Astrocyte of the spinal cord (primary cell): ENCODE data around the gene UBD.

ENCODE experiments used
- DNase-seq: peaks from one replicate; pipeline ENCODE4 v3.0.0; 2011; ENCODE audit warnings: low read depth, low spot score
- H3K4me3 ChIP-seq: 2 replicates; pipeline ENCODE4 v1.5.1; 2011; ENCODE audit warnings: low read depth, mild to moderate bottlenecking, low read length, moderate library complexity
- in situ Hi-C: cut with HindIII; loops from 2 replicates; pipeline ENCODE4 v1.10.0; 2017; ENCODE audit warnings: low sequenced_read_pairs
- TF ChIP-seq, protein P1 (sequence below): IDR thresholded peaks from 2 replicates; pipeline ENCODE4 v1.5.1; 2012; ENCODE audit warnings: low read depth, mild to moderate bottlenecking, low read length, inconsistent platforms

UBD gene

DNA sequence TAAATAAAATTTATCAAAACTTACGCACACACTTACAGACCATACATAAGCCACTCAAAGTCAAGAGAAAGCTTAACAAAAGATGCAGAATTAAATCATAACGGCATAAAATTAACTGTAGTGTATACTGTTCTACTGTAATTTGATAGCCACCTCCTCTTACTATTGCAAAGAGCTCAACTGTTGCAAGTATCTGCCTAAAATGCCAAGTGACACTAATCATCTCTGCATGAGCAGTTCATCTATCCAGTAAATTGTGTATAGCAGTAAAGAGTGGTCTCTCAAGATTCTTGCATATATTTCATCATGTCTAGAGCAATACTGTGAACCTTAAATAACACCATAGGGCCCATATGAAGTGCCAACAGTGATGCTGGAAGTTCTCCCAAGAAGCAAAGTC, 37.7 kb upstream of the UBD start:
- H3K4me3 ChIP-seq: no peak overlapping the region
- TF ChIP-seq, protein P1, sequence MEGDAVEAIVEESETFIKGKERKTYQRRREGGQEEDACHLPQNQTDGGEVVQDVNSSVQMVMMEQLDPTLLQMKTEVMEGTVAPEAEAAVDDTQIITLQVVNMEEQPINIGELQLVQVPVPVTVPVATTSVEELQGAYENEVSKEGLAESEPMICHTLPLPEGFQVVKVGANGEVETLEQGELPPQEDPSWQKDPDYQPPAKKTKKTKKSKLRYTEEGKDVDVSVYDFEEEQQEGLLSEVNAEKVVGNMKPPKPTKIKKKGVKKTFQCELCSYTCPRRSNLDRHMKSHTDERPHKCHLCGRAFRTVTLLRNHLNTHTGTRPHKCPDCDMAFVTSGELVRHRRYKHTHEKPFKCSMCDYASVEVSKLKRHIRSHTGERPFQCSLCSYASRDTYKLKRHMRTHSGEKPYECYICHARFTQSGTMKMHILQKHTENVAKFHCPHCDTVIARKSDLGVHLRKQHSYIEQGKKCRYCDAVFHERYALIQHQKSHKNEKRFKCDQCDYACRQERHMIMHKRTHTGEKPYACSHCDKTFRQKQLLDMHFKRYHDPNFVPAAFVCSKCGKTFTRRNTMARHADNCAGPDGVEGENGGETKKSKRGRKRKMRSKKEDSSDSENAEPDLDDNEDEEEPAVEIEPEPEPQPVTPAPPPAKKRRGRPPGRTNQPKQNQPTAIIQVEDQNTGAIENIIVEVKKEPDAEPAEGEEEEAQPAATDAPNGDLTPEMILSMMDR: no peak
- in situ Hi-C loops: no loop called here
- DNase-seq: no peak

DNA sequence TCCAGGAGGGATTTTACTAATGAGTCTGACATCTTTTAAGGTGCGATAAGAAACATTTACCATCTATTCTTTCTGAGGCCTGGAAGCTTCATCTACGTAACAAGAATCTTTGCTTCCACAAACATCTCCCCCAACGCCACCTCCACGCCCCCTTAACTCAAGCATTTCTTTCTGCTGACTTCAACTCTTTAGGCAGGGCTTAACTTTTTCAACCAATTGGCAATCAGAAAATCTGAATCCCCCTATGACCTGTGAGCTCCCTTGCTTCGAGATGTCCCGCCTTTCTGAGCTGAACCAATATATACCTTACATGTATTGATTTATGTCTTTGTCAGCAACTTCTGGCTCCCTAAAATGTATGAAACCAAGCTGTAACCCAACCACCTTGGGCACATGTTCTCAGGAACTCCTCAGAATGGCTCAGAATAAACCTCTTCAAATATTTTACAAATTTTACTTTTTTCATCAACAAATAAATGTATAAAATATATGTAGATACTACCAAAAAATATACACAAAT, 36.9 kb upstream of the UBD start:
- TF ChIP-seq, protein P1: no peak
- no peak for DNase-seq
- H3K4me3 ChIP-seq: no peak overlapping the region
- in situ Hi-C loops: no loop called here

DNA sequence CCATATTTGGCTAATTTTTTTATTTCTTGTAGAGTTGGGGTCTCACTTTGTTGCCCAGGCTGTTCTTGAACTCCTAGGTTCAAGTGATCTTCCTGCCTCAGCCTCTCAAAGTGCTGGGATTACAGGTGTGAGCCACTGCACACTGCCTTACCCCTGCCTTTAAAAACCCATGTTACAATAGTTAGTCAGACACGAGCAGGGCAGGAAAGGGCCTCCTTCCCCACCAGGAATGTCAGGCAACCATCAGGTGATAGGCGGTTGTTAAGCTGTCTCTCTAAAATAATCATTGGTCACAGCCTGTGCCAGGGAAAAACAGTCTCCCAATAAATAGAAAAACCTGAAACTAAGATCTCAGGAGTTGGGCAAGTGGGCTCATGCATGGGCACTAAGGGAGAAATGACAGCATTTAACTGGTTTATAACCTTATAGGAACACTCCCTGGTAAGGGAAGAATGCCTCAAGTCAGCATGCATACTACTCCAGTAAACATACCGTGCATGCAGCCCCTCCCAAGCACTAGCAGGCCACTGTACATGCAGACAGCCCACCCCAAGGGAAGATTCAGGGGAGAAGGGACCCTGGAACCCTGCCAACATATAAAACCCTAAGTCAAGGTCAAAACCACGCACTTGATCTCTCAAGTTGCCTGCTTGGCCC, 33.8 kb upstream of the UBD start:
- TF ChIP-seq, protein P1: no peak
- no peak overlapping the region for H3K4me3 ChIP-seq
- DNase-seq: no peak
- in situ Hi-C loops: no loop called here

DNA sequence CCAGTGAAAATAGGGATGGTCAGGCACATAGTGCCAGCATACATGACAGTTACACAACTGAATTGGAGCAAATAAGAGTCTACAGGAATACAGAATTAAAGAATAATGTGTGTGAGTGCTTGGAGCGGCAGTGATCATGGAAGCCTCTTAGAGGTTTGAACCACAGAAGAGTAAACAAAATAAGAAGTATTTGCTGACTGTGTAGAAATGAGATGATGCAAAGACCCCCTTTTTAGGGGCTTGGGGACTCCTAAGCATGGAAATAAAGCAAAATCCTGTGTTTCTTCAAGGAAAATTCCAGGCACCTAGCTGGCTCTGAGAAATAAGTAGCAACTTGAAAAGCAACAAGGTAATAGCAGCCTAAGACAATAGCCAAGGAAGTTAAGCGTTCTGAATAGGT, 32.1 kb upstream of the UBD start:
- in situ Hi-C loops: no loop called here
- no peak overlapping the region for H3K4me3 ChIP-seq
- no peak for DNase-seq
- TF ChIP-seq, protein P1: no peak

DNA sequence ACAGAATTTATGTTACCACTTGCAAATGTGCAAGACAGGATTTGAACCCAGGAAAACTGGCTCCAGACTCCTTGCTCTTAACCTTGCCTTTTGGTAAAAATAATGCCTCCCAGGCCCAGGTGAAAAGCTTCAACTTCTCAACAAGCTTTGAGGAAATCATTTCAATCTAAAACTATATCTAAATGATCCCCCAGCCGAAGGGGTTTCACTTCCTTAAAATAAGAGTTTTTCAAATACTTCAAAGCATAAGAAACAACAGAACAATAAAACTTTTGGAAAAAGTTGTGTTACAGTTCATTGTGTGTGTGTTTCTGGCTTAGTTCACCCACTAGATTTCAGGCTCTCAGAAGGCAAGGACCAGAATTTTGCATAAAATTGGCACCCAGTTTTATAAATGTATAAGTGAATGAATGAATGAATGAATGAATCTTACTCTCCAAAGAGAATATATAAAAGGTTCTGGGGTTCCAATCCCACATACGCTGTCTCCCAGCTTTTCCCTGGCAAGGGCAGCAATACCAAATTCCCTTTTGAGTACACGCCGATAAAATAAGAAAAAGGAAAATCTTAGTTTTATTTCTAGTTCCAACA, 30.8 kb upstream of the UBD start:
- in situ Hi-C loops: no loop called here
- TF ChIP-seq, protein P1: no peak
- no peak for DNase-seq
- H3K4me3 ChIP-seq: no peak overlapping the region

DNA sequence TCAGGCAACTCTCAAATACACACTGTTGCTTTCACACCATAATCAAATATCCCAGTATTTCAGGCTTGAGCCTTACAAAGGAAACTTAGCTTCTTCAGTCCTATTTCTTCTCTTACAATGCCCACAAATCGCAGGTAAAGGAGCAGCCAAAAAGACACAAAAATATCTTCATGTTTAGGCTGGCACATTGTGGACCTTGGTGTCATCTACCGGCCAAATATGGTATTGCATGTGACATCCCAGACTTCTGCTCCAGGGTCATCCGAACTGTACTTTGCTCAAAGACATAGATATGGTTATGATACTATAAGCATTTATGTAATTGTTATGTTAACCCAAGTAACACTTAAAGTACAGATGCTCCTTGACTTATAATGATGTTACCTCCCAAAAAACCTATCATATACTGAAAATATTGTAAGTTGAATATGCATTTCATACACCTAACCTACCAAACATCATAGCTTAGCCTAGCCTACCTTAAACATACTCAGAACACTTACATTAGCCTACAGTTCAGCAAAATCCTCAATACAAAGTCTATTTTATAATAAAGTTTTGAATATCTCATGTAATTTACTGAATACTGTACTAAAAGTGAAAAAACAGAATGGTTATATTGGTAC, 30.0 kb upstream of the UBD start:
- TF ChIP-seq, protein P1: peak; percentile 93
- in situ Hi-C loops: no loop called here
- no peak overlapping the region for H3K4me3 ChIP-seq
- DNase-seq: peak; percentile 51
